Loucy (cell line): ENCODE measurements around the gene MEAF6.
"Not testable (repeated sequence)": the region's sequence is repeated elsewhere in the genome, so short reads cannot be mapped to it uniquely, and the experiment has no call there.

Experiments
- H2AFZ ChIP-seq: fragments of 200-600 bp; sonication (generic); 2 replicates; pipeline ENCODE4 v1.6.0; 2016; ENCODE audit warnings: antibody characterized with exemption, mild to moderate bottlenecking, low read length, moderate library complexity
- H3F3A ChIP-seq: fragments of 200-600 bp; 2 replicates; pipeline ENCODE4 v1.6.0; 2016; ENCODE audit warnings: antibody characterized with exemption, low read depth, mild to moderate bottlenecking
- H3K27me3 ChIP-seq: fragments of 200-600 bp; sonication (generic); 2 replicates; pipeline ENCODE4 v1.6.1; 2014; ENCODE audit warnings: low read length, mild to moderate bottlenecking; ENCODE audit not compliant: insufficient read depth, poor library complexity, severe bottlenecking
- H3K36me3 ChIP-seq: fragments of 200-600 bp; sonication (generic); 2 replicates; pipeline ENCODE4 v1.6.1; 2016; ENCODE audit warnings: low read length; ENCODE audit not compliant: insufficient read depth
- H3K4me1 ChIP-seq: fragments of 200-600 bp; sonication (generic); 2 replicates; pipeline ENCODE4 v1.5.1; 2014; ENCODE audit warnings: low read length, mild to moderate bottlenecking; ENCODE audit not compliant: insufficient read depth, poor library complexity, severe bottlenecking
- H3K4me2 ChIP-seq: fragments of 200-600 bp; sonication (generic); 2 replicates; pipeline ENCODE4 v1.6.0; 2014; ENCODE audit warnings: antibody characterized with exemption, low read length, low read depth, mild to moderate bottlenecking; ENCODE audit not compliant: poor library complexity, severe bottlenecking
- H3K4me3 ChIP-seq: fragments of 200-600 bp; sonication (generic); 2 replicates; pipeline ENCODE4 v1.5.1; 2014; ENCODE audit warnings: low read length, mild to moderate bottlenecking, mixed read lengths; ENCODE audit not compliant: poor library complexity, severe bottlenecking
- H3K79me2 ChIP-seq: fragments of 200-600 bp; sonication (generic); 2 replicates; pipeline ENCODE4 v1.6.1; 2014; ENCODE audit warnings: low read length; ENCODE audit not compliant: insufficient read depth
- H3K9ac ChIP-seq: fragments of 200-600 bp; sonication (generic); 2 replicates; pipeline ENCODE4 v1.6.0; 2014; ENCODE audit warnings: mild to moderate bottlenecking, low read depth, low read length, moderate library complexity; ENCODE audit not compliant: poor library complexity, severe bottlenecking
- H3K9me2 ChIP-seq: fragments of 200-600 bp; sonication (generic); replicated peaks from 2 replicates; pipeline ENCODE4 v1.6.1; 2016; ENCODE audit warnings: low read depth, low read length, mixed read lengths
- H3K9me3 ChIP-seq: fragments of 200-600 bp; sonication (generic); 2 replicates; pipeline ENCODE4 v1.6.1; 2014; ENCODE audit warnings: mild to moderate bottlenecking, antibody characterized with exemption, low read length, low read depth; ENCODE audit not compliant: insufficient read depth
- H4K20me1 ChIP-seq: fragments of 200-600 bp; sonication (generic); 2 replicates; pipeline ENCODE4 v1.6.0; 2014; ENCODE audit warnings: antibody characterized with exemption, low read length, mild to moderate bottlenecking; ENCODE audit not compliant: insufficient read depth, poor library complexity, severe bottlenecking
- EZH2phosphoT487 ChIP-seq: fragments of 200-600 bp; IDR thresholded peaks from 2 replicates; pipeline ENCODE4 v1.6.1; 2018; ENCODE audit warnings: antibody characterized with exemption, mild to moderate bottlenecking, moderate library complexity, borderline replicate concordance
- TF ChIP-seq, protein P1 (sequence below): fragments of 200-600 bp; sonication (generic); conservative IDR thresholded peaks from 2 replicates; pipeline ENCODE4 v1.5.1; 2014; ENCODE audit warnings: mild to moderate bottlenecking, antibody characterized with exemption, low read length

Gene MEAF6

DNA sequence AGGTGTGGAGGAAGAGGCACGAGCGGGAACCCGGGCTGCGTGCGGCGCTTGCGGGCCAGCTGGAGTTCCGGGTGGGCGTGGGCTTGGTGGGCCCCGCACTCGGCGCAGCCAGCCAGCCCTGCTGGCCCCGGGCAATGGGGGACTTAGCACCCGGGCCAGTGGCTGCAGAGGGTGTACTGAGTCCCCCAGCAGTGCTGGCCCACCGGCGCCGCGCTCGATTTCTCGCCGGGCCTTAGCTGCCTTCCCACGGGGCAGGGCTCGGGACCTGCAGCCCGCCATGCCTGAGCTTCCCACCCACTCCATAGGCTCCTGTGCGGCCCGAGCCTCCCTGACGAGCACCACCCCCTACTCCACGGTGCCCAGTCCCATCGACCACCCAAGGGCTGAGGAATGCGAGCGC is 3.7 kb upstream of the MEAF6 start:
- not testable (repeated sequence) for H3K9ac ChIP-seq, H3K4me2 ChIP-seq, H2AFZ ChIP-seq, H3K27me3 ChIP-seq, H3K36me3 ChIP-seq, H3K4me3 ChIP-seq, H3K9me2 ChIP-seq, H3K9me3 ChIP-seq, H4K20me1 ChIP-seq, H3F3A ChIP-seq
- Histone ChIP-seq H3K79me2 (peaks cover 19% of the 10 kb centered on the region), H3K4me1 (peaks cover 15% of the 10 kb centered on the region)

DNA sequence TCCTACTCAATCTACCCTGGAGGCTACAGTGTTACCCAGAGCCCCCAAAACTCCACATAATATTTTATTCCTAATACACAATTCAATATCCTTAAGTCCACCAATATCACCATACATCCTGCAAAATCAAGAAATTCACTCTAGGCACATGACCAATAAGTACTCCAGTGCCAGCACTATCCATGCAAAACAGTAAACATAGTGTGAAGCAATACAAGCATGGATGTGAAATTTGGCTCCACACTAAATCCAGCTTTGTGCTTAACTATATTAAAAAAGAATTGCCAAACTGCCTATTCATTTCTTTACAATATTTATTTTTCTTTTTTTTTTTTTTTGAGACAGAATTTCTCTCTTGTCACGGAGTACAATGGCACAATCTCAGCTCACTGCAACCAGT is 3.0 kb upstream of the MEAF6 start:
- H3K27me3 ChIP-seq = no peaks in the 10 kb centered on the region
- peaks cover 15% of the 10 kb centered on the region for H4K20me1 ChIP-seq
- no peak overlapping the region for H3K4me3 ChIP-seq
- no peaks in the 10 kb centered on the region for H3K36me3 ChIP-seq
- no peak for TF ChIP-seq EZH2phosphoT487
- TF ChIP-seq, protein P1, sequence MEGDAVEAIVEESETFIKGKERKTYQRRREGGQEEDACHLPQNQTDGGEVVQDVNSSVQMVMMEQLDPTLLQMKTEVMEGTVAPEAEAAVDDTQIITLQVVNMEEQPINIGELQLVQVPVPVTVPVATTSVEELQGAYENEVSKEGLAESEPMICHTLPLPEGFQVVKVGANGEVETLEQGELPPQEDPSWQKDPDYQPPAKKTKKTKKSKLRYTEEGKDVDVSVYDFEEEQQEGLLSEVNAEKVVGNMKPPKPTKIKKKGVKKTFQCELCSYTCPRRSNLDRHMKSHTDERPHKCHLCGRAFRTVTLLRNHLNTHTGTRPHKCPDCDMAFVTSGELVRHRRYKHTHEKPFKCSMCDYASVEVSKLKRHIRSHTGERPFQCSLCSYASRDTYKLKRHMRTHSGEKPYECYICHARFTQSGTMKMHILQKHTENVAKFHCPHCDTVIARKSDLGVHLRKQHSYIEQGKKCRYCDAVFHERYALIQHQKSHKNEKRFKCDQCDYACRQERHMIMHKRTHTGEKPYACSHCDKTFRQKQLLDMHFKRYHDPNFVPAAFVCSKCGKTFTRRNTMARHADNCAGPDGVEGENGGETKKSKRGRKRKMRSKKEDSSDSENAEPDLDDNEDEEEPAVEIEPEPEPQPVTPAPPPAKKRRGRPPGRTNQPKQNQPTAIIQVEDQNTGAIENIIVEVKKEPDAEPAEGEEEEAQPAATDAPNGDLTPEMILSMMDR = no peak
- H2AFZ ChIP-seq = no peak overlapping the region
- H3K9ac ChIP-seq = no peak overlapping the region
- H3F3A ChIP-seq = no peaks in the 10 kb centered on the region
- H3K9me2 ChIP-seq = no peaks in the 10 kb centered on the region
- no peak overlapping the region for H3K4me2 ChIP-seq
- H3K79me2 ChIP-seq = peaks cover 26% of the 10 kb centered on the region
- peaks cover 3% of the 10 kb centered on the region; the same call in 1 of the 2 replicates for H3K9me3 ChIP-seq
- peaks cover 22% of the 10 kb centered on the region for H3K4me1 ChIP-seq

DNA sequence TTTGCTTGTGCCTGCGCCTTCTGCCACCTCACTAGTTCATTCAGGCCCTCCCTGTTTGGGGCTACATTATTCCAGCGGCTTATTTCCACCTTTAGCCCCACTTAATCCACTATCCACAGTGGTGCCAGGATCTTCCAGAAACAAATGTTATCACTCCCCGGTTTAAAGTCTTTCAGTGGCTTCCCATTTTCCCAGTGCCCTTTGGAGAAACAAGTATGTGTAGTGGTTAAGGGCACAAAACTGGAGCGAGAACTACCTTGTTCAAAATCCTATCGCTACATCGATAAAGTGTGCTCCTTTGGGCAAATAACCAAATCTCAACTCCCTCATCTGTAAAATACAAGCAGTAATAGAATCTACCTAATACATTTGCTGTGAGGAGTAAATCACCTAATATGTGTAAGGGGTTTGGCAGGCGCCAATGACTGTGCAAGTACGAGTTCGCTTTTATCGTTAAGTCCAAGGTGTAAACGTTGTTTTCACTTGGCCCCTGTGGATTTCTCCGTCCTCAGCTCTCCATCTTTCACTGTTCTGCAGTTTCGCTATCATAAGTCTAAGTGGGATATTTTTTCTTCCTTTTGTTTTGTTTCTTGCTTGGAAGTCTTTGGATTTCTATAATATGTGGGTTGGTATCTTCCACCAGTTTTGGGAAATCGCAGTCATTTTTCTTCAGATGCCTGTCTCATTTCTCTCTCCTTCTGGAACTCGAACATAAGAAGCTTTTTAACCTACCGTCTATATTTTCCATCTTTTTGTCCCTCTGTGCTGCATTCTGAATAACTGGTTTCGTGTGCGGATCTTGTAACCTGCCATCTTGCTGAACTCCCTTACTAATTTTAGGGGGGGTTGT is 844 bp upstream of the MEAF6 start:
- peak overlapping the region; percentile 72 for H2AFZ ChIP-seq
- no peaks in the 10 kb centered on the region for H3K36me3 ChIP-seq
- peak overlapping the region; percentile 77 for H3K9ac ChIP-seq
- H3K9me2 ChIP-seq = no peaks in the 10 kb centered on the region
- no peaks in the 10 kb centered on the region for H3F3A ChIP-seq
- peak overlapping the region; percentile 89 for H3K4me3 ChIP-seq
- H3K27me3 ChIP-seq = no peaks in the 10 kb centered on the region
- peak overlapping the region; percentile 94 for H3K4me2 ChIP-seq
- peaks cover 34% of the 10 kb centered on the region for H3K4me1 ChIP-seq
- TF ChIP-seq, protein P1 = no peak
- TF ChIP-seq EZH2phosphoT487 = no peak
- peaks cover 42% of the 10 kb centered on the region for H3K79me2 ChIP-seq
- no peaks in the 10 kb centered on the region for H3K9me3 ChIP-seq
- peaks cover 32% of the 10 kb centered on the region for H4K20me1 ChIP-seq
